ENCODE data around the gene ZBED4.
A peak's percentile ranks its signal among the peaks of the same experiment; 100 is the strongest.
"Not testable (repeated sequence)": the region's sequence is repeated elsewhere in the genome, so short reads cannot be mapped to it uniquely, and the experiment has no call there.

Gene ZBED4

DNA sequence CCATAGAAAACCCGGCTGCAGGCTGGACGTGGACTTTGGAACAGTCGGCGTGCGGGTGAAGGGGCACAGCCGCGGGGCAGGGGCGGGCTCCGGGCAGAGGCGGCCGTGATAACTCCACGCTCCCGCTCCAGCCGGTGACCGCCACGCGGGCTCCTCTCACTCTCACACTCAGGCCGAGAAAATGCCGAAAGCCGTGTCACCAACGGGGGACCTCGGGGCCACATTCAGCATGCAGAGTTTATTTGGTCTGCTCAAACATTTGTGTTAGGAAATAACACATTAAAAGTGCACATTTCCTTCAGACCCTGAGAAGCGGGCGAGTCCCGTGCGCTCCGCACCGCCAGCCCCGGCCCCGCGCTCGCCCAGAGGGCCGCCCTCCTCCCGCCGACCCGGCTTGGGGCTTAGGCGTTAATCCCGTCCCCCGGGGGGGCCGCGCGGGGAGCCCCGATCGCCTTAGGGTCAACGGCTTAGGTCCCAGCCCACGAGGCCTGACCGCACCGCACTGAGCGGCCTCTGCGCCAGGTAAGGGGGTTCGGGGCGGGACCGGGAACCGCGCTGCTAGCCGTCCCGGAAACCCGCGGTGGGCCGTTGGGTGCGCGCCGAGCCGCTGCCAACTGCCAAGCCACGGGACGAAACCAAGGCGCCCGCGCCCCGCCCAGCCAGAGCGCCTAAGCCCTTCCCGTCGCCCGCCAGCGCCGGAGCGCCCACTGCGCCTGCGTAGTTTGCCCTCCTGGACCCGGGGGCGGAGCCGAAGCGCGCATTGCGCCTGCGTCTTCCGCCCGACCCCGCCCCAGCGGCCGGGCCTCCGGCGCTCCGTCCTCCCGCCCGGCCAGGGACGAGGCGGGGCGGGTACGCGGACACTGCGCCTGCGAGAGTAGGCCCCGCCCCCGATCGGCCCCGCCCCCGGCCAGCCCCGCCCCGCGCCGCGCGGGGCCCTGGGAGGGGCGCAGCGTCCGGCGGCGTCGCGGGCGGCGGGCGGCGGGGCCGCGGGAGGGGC, at the start of gene ZBED4:
Gene ZBED4 (plus strand): TSS at position 947 of the 997 bp plus-strand sequence. CDS start 29,819 bp downstream, outside the sequence.
- DNase-seq (ENCODE audit: low read depth in 2 of 2): peak; percentile 92 to 94

DNA sequence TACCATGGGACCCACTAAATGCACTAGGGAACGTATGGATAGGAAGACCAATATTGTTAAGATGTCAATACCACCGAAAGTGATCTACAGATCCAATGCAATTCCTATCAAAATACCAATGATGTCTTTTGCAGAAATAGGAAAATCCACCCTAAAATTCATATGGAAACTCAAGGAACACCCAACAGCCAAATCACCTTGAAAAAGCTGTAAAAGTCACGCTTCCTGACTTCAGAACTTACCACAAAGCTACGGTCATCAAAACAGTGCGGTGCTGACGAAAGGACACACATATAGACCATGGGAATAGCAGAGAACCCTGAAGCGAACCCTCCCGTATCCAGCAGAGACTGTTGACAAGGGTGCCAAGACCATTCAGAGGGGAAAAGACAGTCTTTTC, 46.5 kb upstream of the ZBED4 start:
- DNase-seq (ENCODE audit: low read depth in 2 of 2): no peak

DNA sequence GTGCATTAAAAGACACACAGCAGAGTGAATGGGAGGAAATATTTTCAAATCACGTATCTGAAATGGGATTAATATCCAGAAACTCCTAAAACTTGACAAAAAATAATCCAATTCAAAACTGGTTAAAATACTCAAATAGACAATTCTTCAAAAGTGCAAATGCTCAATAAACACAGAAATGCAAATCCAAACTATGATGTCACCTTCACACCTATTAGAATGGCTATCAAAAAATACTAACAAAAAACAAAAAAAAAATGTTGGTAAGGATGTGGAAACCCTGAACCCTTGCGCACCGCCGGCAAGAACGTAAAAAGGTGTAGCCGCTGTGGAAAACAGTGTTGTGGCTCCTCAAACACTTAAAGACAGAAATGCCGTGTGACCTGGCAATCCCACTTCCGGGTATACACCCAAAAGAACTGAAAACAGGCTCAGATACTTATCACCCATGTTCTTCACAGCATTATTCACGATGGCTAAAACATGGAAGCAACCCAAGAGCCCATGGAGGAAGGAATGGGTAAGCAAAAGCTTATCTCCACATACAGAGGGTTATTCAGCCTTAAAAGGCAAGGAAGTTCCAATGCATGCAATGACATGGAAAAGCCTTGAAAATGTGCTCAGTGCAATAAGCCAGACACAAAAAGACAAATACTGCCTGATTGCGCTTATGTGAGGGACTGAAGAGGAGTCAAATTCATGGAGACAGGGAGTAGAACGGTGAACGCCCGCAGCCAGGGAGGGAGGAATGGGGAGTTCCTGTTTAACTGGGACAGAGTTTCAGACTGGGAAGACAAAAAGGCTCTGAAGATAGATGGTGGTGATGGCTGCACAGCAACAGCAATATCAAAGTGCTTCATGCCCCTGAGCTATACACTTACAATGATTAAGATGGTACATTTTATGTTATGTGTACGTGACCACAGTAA, 45.6 kb upstream of the ZBED4 start:
- no peak for DNase-seq (ENCODE audit: low read depth in 2 of 2)

DNA sequence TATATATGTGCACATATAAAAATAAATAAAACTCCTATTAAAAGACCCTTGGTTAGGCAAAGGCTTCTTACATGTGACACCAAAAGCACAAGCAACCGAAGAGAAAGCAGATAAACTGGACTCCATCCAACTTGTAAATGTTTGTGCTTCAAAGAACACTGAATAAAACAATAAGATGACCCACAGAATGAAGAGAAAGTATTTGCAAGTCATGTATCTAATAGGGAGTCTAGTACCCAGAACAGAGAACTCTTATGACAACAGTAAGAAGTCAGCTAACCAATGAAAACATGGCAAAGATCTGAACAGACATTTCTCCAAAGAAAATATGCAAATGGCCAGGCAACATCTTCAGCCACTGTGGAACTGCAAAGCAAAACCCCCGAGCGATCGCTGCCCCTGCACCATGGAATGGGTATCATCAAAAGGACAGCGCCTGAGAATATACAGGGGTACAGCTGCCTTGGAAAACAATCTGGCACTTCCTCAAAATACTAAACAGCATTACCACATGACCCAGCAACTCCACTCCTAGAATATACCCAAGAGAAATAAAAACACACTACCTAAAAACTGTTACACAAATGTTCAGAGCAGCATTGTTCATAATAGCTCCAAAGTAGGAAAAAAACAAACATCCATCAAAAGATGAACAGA, 43.2 kb upstream of the ZBED4 start:
- DNase-seq (ENCODE audit: low read depth in 2 of 2): no peak

DNA sequence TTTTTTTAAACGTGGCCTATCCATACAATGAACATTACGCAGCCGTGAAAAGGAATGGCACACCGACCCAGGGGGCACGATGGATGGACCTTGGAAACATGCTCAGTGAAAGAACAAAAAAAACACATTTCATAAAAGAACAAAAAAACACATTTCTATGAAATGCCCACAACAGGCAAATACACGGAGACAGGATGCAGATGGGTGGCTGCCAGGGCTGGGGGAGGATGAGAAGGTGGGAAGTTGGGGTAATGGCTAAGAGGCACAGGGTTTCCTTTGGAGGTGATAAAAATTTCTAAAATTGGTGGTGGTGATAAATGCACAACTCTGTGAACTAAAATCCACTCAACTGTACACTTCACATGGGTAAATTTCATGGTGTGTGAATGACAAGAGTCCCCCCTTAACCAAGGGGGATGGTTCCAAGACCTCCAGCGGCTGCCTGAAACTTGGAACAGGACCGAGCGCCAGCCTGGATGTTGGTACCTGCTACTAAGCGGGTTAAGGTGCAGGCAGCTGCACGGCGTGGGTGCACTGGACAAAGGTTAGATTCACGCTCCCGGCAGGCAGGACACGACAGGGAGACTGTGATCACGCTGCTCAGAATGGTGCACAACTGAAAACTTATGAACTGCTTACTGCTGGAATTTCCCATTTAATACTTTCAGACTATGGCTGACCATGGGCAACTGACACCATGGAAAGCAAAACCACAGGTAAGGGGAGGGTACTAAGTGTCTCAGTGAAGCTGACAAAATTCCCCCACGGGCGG, 42.4 kb upstream of the ZBED4 start:
- no peak for DNase-seq (ENCODE audit: low read depth in 2 of 2)

DNA sequence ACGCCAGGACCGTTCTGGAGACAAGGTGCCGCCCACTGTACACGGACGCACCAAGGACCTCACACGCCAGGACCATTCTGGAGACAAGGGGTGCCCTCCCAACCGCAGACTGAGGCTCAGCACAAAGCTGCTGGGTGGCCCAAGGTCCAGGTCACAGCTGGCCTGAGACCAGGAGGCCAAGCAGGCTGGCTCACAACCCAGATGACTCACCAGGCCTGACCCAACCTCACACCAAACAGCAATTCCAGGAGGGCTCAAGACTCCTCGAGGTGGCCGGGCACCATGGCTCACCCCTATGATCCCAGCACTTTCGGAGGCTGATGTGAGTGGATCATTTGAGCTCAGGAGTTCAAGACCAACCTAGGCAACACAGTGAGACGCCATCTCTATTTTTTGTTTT, 40.8 kb upstream of the ZBED4 start:
- DNase-seq (ENCODE audit: low read depth in 2 of 2): no peak

GRCh38 chr22:49814164-49814686, 39.4 kb upstream of the ZBED4 start:
- no peak for DNase-seq (ENCODE audit: low read depth in 2 of 2)

DNA sequence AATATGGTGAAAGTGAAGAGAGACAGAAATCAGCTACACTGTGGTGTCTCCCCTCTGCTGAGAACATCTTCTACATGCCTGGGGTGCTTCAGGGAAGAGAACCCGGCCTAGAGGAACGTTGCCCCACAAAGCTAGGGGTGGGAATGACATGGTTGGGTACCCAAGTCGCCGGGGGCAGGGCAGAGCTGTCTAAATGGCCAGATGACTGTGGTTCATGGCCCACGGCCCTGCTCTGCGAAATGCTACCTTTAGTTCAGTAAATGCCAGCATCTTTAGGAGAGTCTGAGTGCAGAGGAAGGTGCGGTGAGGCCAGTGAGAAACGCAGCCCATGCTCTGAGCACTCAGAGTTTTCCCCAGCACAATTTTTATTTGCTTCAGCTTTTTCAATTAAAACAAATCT, 38.8 kb upstream of the ZBED4 start:
- no peak for DNase-seq (ENCODE audit: low read depth in 2 of 2)

DNA sequence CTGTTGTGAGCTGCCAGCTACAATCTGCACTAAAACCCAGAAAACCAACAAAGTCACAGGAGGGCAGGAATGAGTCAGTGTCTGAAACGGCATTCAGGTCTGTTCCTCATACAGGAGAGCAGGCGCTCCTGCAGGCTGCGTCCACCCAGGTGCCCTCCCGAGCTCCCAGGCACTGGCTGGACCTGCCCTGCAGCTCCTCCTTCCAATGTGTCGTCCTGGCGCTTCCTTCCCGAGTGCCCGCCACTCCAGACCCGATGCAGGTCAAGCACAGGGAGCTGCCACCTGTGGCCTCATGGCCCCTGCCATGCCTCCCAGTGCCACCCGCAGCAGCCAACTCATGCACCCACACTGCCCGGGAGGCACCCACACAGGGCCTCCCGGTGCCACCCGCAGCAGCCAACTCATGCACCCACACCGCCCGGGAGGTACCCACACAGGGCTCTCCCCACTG, 38.0 kb upstream of the ZBED4 start:
- DNase-seq (ENCODE audit: low read depth in 2 of 2): no peak

- no peak for DNase-seq (ENCODE audit: low read depth in 2 of 2)
Observed at GRCh38 chr22:49817359-49817758, 36.3 kb upstream of the ZBED4 start.

GRCh38 chr22:49820984-49821383, 32.7 kb upstream of the ZBED4 start:
- no peak for DNase-seq (ENCODE audit: low read depth in 2 of 2)

DNA sequence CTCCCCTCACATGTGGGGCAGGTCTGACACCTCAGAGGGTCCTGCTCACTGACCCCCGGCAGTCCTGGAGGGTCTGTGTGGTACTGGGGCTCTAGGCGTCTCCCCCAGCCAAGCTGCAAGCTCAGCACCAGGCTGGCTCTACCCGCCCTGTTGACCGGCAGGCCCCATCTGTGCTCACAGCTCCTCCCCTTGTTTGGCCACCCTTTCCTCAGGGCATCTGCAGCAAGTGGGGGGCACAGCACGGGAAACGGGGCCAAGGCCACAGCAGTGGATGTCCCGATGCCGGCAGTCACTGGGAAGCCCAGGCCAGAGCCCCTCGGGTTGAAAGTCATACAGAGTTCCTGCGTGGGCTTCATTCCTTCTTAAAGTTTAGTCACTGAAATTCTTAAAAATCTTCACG, 31.9 kb upstream of the ZBED4 start:
- DNase-seq (ENCODE audit: low read depth in 2 of 2): not testable (repeated sequence)

- no peak for DNase-seq (ENCODE audit: low read depth in 2 of 2)
Observed at GRCh38 chr22:49823289-49824045, 30.2 kb upstream of the ZBED4 start.

DNA sequence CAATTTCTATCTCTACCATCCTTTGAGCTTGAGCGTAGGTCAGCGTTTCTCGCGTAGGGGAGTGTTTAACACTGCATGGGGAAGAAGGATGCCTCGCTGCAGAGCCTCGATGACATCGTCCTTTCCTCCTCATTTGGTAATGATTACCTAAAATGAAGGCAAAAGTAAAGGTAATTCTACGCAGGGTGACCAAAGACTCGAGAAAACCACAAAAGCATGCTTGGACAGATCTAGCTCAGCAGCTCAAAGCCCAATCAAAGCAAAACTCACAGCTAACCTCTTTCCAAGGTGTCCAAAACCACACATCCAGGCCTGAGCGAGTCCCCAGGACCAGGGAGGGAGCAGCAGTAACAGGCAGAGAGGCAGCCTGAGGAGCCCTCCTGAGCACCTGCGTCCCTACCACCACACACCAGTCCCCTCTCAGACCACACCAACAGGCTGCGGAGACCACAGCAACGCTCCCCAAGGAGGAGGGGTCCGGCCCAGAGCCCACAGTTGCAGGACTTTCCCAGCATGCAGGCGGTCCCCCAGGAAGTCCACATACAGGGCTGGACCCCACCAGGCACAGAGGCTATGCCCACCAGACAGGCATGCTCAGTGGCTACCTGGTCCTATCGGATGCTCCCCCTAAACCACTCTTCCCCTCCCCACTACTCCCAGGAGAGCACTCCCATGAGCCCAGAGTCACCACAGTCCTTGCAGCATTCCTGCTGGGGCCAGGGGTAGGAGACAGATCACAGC, 29.3 kb upstream of the ZBED4 start:
- DNase-seq (ENCODE audit: low read depth in 2 of 2): no peak

GRCh38 chr22:49824936-49825335, 28.7 kb upstream of the ZBED4 start:
- no peak for DNase-seq (ENCODE audit: low read depth in 2 of 2)

- peak; percentile 21 to 25 for DNase-seq (ENCODE audit: low read depth in 2 of 2)
Observed at GRCh38 chr22:49825436-49825835, 28.2 kb upstream of the ZBED4 start.

GRCh38 chr22:49825944-49826602, 27.6 kb upstream of the ZBED4 start:
- no peak for DNase-seq (ENCODE audit: low read depth in 2 of 2)

DNA sequence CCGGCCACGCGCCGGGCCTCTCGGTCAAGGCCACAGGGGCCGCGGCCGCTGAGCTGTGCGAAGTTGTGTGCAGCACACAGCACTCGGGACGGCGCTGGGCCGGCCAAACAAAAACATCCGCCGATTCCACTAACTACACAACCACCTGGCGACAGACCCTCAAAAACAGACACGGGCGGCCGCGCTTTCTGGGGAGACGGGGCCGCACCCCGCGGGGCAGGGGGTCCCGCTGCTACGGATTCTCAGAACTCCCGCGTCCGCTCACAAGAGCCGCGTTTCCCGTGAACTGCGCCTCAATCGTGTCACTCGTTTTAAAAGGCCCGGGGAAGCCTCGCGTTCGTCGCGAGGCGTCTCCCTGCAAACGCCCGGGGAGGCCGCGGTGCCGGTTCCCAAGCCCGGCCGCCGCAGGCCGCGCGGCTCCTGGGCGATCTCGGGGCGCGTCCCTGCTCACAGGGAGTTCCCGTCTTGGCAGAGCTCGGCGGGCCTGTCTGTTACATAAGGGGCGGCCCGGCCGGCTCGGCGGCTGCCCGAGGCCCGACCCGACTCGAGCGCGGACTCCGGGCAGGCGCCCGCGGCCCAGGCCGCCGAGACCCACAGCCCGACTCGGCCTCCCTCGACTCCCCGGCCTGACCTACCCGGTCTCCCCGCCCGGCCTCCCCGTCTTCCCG, 26.9 kb upstream of the ZBED4 start:
- DNase-seq (ENCODE audit: low read depth in 2 of 2): no peak
